IgD-negative memory B cell (primary cell): ENCODE data around the gene STARD9. TPM values are rescaled to one million over a fixed set of nuclear protein-coding genes. Genes with fewer than 3 reads are reported as not detected.
A peak's percentile ranks its signal among the peaks of the same experiment; 100 is the strongest.
"Not testable (repeated sequence)": the region's sequence is repeated elsewhere in the genome, so short reads cannot be mapped to it uniquely, and the experiment has no call there.

Source experiments
- H3K27ac Mint-ChIP-seq, 3 donors: one replicate each; pipeline ENCODE4 v1.8.0; 2020 to 2022; ENCODE audit warnings: mild to moderate bottlenecking in 3 of 3, mixed read lengths in 3 of 3, moderate library complexity in 1 of 3
- H3K27me3 Mint-ChIP-seq: one replicate; pipeline ENCODE4 v1.8.0; 2021; ENCODE audit warnings: mixed read lengths
- H3K36me3 Mint-ChIP-seq: one replicate; pipeline ENCODE4 v1.8.0; 2020; ENCODE audit warnings: mild to moderate bottlenecking, mixed read lengths
- H3K4me1 Mint-ChIP-seq, 3 donors: one replicate each; pipeline ENCODE4 v1.8.0; 2020 to 2022; ENCODE audit warnings: mixed read lengths in 3 of 3, mild to moderate bottlenecking in 1 of 3
- H3K4me3 Mint-ChIP-seq, 4 donors: one replicate each; pipeline ENCODE4 v1.8.0; 2020 to 2022; ENCODE audit warnings: mild to moderate bottlenecking in 4 of 4, mixed read lengths in 4 of 4, moderate library complexity in 3 of 4
- H3K9me3 Mint-ChIP-seq, 3 donors: one replicate each; pipeline ENCODE4 v1.8.0; 2020 to 2021; ENCODE audit warnings: mixed read lengths in 3 of 3, mild to moderate bottlenecking in 1 of 3
- polyA plus RNA-seq: library from polyadenylated mRNA; unstranded; fragments of 300-500 nt; fragmentation: Illumina TruSeq; gene quantifications from one replicate; pipeline ENCODE4 v1.2.3, GENCODE V29; 2021

Gene STARD9
- 0.60 TPM for polyA plus RNA-seq

- peaks cover 12 to 19% (median 18%) of the 10 kb centered on the region in 3 donors for H3K4me1 Mint-ChIP-seq
- H3K27ac Mint-ChIP-seq = peak within 1 kb of the TSS; percentile 18 to 94 (median 59)
- H3K27me3 Mint-ChIP-seq = peaks cover 4% of the 10 kb centered on the region
- peak within 1 kb of the TSS; percentile 85 to 97 (median 94) for H3K4me3 Mint-ChIP-seq
- H3K36me3 Mint-ChIP-seq = no peaks in the 10 kb centered on the region
- no peaks in the 10 kb centered on the region for H3K9me3 Mint-ChIP-seq
Measured at GRCh38 chr15:42575188-42576039, at the start of gene STARD9. STARD9 (plus strand) TSS chr15:42575606; CDS start chr15:42575716, 110 bp downstream.

DNA sequence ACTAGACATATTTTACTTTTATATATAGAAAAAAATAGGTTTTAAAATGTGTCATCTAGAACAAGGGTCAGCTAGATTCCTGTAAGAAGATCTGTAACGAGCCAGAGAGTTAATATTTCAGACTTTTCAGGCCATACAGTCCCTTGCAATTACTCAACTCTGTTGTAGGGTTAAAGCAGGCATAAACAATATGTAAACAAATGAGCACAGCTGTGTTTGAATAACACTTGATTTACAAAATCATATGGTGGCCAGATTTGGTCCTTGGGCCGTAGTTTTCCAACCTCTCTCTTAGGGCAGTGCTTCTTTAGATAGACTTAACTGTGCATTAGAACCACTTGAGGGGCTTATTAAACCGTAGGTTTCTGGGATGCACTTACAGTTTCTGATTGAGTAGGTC, 46.4 kb upstream of the STARD9 start:
- Mint-ChIP-seq H3K9me3 (no peaks in the 10 kb centered on the region), H3K27ac (no peak overlapping the region), H3K36me3 (peaks cover 8% of the 10 kb centered on the region)

GRCh38 chr15:42533246-42533645, 42.2 kb upstream of the STARD9 start:
- no peak overlapping the region for H3K27ac Mint-ChIP-seq
- H3K4me3 Mint-ChIP-seq = no peak overlapping the region
- no peaks in the 10 kb centered on the region for H3K27me3 Mint-ChIP-seq
- peaks cover 8% of the 10 kb centered on the region for H3K36me3 Mint-ChIP-seq
- H3K9me3 Mint-ChIP-seq = no peaks in the 10 kb centered on the region
- H3K4me1 Mint-ChIP-seq = peaks cover 0 to under 1% (median 0%) of the 10 kb centered on the region in 3 donors

More for the DNA sequence above, 46.4 kb upstream of the STARD9 start:
- peaks cover 0 to 2% (median 0%) of the 10 kb centered on the region in 3 donors for H3K4me1 Mint-ChIP-seq
- H3K27me3 Mint-ChIP-seq = no peaks in the 10 kb centered on the region
- H3K4me3 Mint-ChIP-seq = no peak overlapping the region

- Mint-ChIP-seq H3K4me1 (peaks cover 19 to 35% (median 31%) of the 10 kb centered on the region in 3 donors), H3K36me3 (peaks cover 5% of the 10 kb centered on the region), H3K9me3 (no peaks in the 10 kb centered on the region), H3K27ac (peak overlapping the region in 2 of 3 donors; percentile 6 to 23), H3K4me3 (peak overlapping the region in 1 of 4 donors; percentile 4), H3K27me3 (no peaks in the 10 kb centered on the region)
Measured at GRCh38 chr15:42544853-42545629, 30.4 kb upstream of the STARD9 start.

DNA sequence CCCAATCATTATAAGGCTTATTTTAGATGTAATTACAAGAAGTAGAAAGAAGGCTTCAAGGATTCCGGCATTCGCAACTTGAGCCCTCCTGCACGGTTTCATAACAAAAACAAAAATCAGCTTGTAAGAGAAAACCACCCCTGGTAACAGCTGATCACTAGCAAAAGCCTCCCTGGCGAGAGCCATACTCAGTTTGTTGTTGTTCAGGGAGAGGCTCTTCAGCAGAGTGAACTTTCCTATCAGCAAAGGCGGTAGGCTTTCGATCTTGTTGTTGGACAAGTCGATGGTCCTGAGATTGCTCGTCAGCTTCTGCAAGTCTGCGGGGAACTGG, 27.5 kb upstream of the STARD9 start:
- peaks cover 18 to 37% (median 36%) of the 10 kb centered on the region in 3 donors for H3K4me1 Mint-ChIP-seq
- peak overlapping the region; percentile 88 to 97 (median 93) for H3K4me3 Mint-ChIP-seq
- H3K27ac Mint-ChIP-seq = peak overlapping the region; percentile 94 to 98 (median 97)
- no peaks in the 10 kb centered on the region for H3K9me3 Mint-ChIP-seq
- H3K27me3 Mint-ChIP-seq = no peaks in the 10 kb centered on the region
- peaks cover 5% of the 10 kb centered on the region for H3K36me3 Mint-ChIP-seq

DNA sequence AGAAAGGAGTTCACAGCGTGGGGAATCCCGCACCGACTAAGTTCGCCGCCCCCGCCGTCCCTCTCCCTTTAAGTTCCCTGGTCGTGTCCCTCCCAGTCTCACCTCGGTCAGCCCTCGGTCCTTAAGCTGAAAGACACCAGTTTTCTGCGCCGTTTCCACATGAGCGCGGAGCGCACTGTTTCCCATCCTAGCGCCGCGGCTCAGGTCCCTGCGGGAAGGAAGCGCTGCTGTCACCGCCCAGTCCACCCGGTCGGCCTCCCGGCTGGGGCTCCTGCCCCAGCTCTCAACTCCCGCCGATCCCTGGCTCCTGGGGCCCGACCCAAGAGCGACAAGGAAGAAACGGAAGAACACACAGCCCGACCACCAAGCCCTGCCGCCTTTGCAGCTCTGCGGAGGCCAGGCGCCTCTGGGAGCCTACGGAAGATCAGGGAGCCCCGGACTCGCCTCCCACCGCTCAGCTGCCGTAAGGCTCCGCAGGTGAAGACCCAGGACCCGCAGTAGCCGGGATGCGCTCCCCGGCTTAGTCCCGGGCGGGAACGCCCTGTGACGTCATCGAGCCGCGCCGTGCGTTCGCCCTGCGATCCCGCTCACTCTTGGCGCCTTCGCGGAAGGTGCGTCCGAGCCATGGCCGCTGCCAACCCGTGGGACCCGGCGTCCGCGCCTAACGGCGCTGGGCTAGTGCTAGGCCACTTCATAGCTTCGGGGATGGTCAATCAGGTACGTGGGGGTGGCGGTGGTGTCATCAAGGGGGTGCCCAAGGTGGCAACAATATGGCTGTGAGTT, 27.0 kb upstream of the STARD9 start, which contains the start of the genes HAUS2 and LRRC57:
HAUS2 (plus strand) TSS at position 590 of the 783 bp plus-strand sequence; CDS start at position 625, 35 bp downstream.
LRRC57 (minus strand) TSS at position 545 of the 783 bp plus-strand sequence; CDS start at position 186, 359 bp downstream.
- H3K27ac Mint-ChIP-seq = peak within 1 kb of the TSS; percentile 94 to 98 (median 97)
- H3K4me1 Mint-ChIP-seq = peaks cover 20 to 38% (median 37%) of the 10 kb centered on the region in 3 donors
- H3K4me3 Mint-ChIP-seq = peak within 1 kb of the TSS; percentile 88 to 97 (median 93)
- H3K36me3 Mint-ChIP-seq = peaks cover 4% of the 10 kb centered on the region
- H3K9me3 Mint-ChIP-seq = no peaks in the 10 kb centered on the region
- no peaks in the 10 kb centered on the region for H3K27me3 Mint-ChIP-seq

DNA sequence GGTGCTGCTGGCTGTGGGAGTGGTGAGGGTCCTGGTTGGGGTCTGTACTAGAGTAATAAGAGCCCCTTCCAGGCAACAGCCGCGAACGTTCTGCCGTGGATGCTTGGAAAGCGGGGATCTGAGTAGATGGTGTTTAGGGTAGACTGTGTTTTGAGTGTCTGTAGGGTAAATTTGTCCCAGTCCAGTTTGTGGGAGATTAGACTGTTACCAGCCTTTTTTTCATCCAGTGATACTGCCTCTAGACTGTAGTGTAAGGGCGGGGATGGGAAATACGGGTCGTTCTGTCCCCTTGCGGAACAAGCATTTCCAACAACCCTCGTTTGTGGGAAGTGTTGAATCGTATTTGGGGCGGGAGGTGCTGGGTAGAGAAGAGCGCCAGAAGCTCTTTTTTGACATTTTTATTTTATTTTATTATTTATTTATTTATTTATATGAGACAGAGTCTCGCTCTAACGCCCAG, 26.3 kb upstream of the STARD9 start:
- H3K4me3 Mint-ChIP-seq = peak overlapping the region; percentile 88 to 97 (median 93)
- peaks cover 24 to 44% (median 43%) of the 10 kb centered on the region in 3 donors for H3K4me1 Mint-ChIP-seq
- no peaks in the 10 kb centered on the region for H3K9me3 Mint-ChIP-seq
- peaks cover 5% of the 10 kb centered on the region for H3K36me3 Mint-ChIP-seq
- H3K27me3 Mint-ChIP-seq = no peaks in the 10 kb centered on the region
- peak overlapping the region; percentile 94 to 98 (median 97) for H3K27ac Mint-ChIP-seq

- Mint-ChIP-seq H3K4me1 (peaks cover 24 to 43% (median 43%) of the 10 kb centered on the region in 3 donors), H3K9me3 (no peaks in the 10 kb centered on the region), H3K27me3 (no peaks in the 10 kb centered on the region), H3K27ac (peak overlapping the region; percentile 10 to 94 (median 87)), H3K4me3 (peak overlapping the region; percentile 81 to 97 (median 93)), H3K36me3 (peaks cover 5% of the 10 kb centered on the region)
Measured at GRCh38 chr15:42549741-42550392, 25.5 kb upstream of the STARD9 start.

- H3K4me3 Mint-ChIP-seq = peak overlapping the region in 1 of 4 donors; percentile 73
Measured at GRCh38 chr15:42553554-42553953, 21.9 kb upstream of the STARD9 start.

GRCh38 chr15:42556550-42557207, 18.7 kb upstream of the STARD9 start:
- H3K9me3 Mint-ChIP-seq, H3K36me3 Mint-ChIP-seq, H3K27me3 Mint-ChIP-seq: not testable (repeated sequence)
- Mint-ChIP-seq H3K27ac (peak overlapping the region in 1 of 3 donors; percentile 77), H3K4me3 (peak overlapping the region in 1 of 4 donors; percentile 43), H3K4me1 (peaks cover 5 to 17% (median 14%) of the 10 kb centered on the region in 3 donors)

More at GRCh38 chr15:42553554-42553953, 21.9 kb upstream of the STARD9 start:
- Mint-ChIP-seq H3K9me3 (no peaks in the 10 kb centered on the region), H3K27me3 (no peaks in the 10 kb centered on the region), H3K36me3 (peaks cover 2% of the 10 kb centered on the region), H3K27ac (peak overlapping the region in 2 of 3 donors; percentile 60 to 68), H3K4me1 (peaks cover 11 to 26% (median 24%) of the 10 kb centered on the region in 3 donors)

DNA sequence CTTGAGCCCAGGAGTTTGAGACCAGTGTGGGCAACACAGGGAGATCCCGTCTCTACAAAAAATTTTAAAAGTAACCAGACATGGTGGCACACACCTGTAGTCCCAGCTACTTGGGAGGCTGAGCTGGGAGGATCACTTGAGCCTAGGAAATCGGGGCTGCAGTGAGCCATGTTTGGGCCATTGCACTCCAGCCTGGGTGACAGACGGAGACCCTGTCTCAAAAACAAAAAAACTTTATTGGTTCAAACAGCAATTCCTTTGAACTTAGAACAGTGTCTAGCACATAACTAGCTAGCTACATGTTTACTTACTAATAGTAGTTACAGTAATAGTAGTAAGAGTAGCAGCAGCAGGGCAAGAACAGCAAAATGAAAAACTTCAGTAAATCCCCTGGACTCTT, 16.7 kb upstream of the STARD9 start:
- Mint-ChIP-seq H3K4me1 (peaks cover under 1 to 9% (median 7%) of the 10 kb centered on the region in 3 donors), H3K4me3 (no peak overlapping the region), H3K27me3 (no peaks in the 10 kb centered on the region), H3K27ac (no peak overlapping the region), H3K9me3 (no peaks in the 10 kb centered on the region), H3K36me3 (peaks cover 7% of the 10 kb centered on the region)

DNA sequence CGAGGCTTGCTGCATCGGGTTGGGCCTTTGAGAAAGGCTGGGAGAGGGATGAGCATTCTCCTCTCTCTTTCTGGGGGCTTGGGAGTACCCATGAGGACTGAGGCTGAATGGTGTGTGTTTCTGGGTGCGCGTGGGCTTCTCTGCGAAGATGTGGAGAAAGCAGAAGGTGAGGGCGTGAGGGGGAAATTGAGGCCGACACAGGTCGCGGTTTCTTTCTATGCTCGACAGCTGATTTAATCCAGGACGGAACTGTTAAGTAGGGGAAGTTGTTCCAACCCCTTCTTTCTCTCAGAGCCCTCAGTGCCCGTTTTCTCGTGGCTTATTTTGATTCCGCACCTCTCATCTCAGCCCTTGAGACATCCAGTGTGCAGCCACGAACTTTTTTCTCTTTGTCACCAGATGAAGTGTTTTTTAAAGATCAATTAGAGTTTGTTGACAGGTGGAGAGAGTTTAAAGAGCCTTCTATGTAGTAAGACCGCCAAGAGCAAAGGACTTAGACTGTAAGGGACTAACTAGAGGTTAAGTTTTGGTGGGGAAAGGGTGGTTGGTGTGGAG, 711 bp downstream of the STARD9 start:
- Mint-ChIP-seq H3K9me3 (no peaks in the 10 kb centered on the region), H3K36me3 (no peaks in the 10 kb centered on the region), H3K27me3 (peaks cover 4% of the 10 kb centered on the region), H3K27ac (peak overlapping the region; percentile 18 to 94 (median 59)), H3K4me3 (peak overlapping the region; percentile 85 to 97 (median 94)), H3K4me1 (peaks cover 17 to 25% (median 23%) of the 10 kb centered on the region in 3 donors)

DNA sequence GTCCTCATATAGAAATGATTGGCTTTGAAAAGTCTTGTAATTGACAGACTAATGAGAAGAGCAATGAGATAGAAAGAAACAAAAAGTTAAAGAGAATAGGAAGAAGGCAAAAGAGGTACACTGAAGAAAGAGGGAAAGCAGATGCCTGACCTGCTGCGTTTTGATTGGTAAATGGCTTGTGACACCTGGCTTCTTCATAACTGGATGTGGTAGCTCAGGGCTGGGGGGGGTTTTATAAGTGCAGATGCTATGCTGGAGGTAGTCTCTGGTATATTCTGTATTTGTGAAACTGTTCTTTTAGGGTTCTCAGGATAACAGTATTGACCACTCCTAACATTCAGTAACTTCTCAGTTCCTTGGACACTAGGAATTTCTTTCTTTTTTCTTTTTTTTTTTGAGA, 1.4 kb downstream of the STARD9 start:
- Mint-ChIP-seq H3K36me3 (no peaks in the 10 kb centered on the region), H3K4me3 (peak overlapping the region; percentile 85 to 97 (median 94)), H3K9me3 (no peaks in the 10 kb centered on the region), H3K4me1 (peaks cover 18 to 32% (median 25%) of the 10 kb centered on the region in 3 donors), H3K27me3 (peaks cover 4% of the 10 kb centered on the region), H3K27ac (peak overlapping the region in 2 of 3 donors; percentile 18 to 24)
